ENCODE results near the gene MALSU1. TPM values are rescaled to one million over a fixed set of nuclear protein-coding genes. Genes with fewer than 3 reads are reported as not detected.

MALSU1 gene
- total RNA-seq, 1 experiment from 2014 or later: 92.1 TPM

GRCh38 chr7:23335621-23336020, 36.5 kb downstream of the MALSU1 start:
- H3K4me1 ChIP-seq (ENCODE audit: insufficient read depth, low read length, poor library complexity, severe bottlenecking): peaks cover 46% of the 10 kb centered on the region
- peak overlapping the region; percentile 49 for H3K27ac ChIP-seq (ENCODE audit: low read depth, low read length, poor library complexity, severe bottlenecking)
- H3K27me3 ChIP-seq (replicated peaks; ENCODE audit: insufficient read depth, low read depth, low read length, poor library complexity): no peaks in the 10 kb centered on the region
- TF ChIP-seq EZH2 (IDR thresholded peaks at IDR 0.05; ENCODE audit: borderline replicate concordance, low read depth, low read length, poor library complexity, severe bottlenecking) (no peak), CTCF (conservative IDR thresholded peaks at IDR 0.05; ENCODE audit: low read depth, low read length) (no peak)
- H3K4me3 ChIP-seq (ENCODE audit: low read depth, low read length, poor library complexity, severe bottlenecking): no peak overlapping the region
- ChIA-PET CTCF (no interaction called here), POLR2A (ENCODE audit: low non-redundant PET) (no interaction called here)
- DNase-seq (ENCODE audit: low spot score): peak; percentile 88
- H3K36me3 ChIP-seq (ENCODE audit: insufficient read depth, low read length, poor library complexity, severe bottlenecking): peaks cover 53% of the 10 kb centered on the region
- intact Hi-C loops (cut with micrococcal nuclease; ENCODE audit: unreplicated experiment): no loop called here
- no TSS peak for BruUV-seq (replicated peaks)
- H3K9me3 ChIP-seq (ENCODE audit: low read depth, low read length, poor library complexity, severe bottlenecking): peaks cover 10% of the 10 kb centered on the region

- POLR2A ChIA-PET (ENCODE audit: low non-redundant PET): no interaction called here
Observed at GRCh38 chr7:23336086-23336485, 36.9 kb downstream of the MALSU1 start.

DNA sequence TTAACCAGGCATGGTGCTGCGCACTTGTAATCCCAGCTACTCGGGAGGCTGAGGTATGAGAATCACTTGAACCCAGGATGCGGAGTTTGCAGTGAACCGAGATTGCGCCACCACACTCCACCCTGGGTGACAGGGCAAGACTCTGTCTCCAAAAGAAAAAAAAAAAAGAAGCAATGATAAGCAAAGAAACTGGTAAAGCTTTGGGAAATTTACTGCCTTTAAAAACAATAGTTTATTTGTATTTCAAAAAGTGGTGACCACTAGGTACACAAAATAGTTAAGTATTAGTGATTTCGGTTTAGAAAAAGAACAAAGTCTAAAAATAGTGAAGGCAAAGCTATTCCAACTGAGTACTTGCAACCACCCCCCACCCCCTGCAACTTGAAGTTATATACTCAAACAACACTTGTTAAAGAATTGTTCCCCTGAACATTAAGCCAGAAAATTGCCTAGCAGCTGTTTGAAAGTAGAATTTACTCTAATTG, 37.7 kb downstream of the MALSU1 start:
- no peak for DNase-seq (ENCODE audit: low spot score)
- Histone ChIP-seq H3K4me3 (ENCODE audit: low read depth, low read length, poor library complexity, severe bottlenecking) (no peak overlapping the region), H3K27me3 (replicated peaks; ENCODE audit: insufficient read depth, low read depth, low read length, poor library complexity) (no peaks in the 10 kb centered on the region), H3K4me1 (ENCODE audit: insufficient read depth, low read length, poor library complexity, severe bottlenecking) (peaks cover 48% of the 10 kb centered on the region), H3K9me3 (ENCODE audit: low read depth, low read length, poor library complexity, severe bottlenecking) (peaks cover 10% of the 10 kb centered on the region), H3K36me3 (ENCODE audit: insufficient read depth, low read length, poor library complexity, severe bottlenecking) (peaks cover 61% of the 10 kb centered on the region), H3K27ac (ENCODE audit: low read depth, low read length, poor library complexity, severe bottlenecking) (no peak overlapping the region)
- intact Hi-C loops (cut with micrococcal nuclease; ENCODE audit: unreplicated experiment): no loop called here
- POLR2A ChIA-PET (ENCODE audit: low non-redundant PET): no interaction called here
- CTCF ChIA-PET: interaction anchor here (0.7 kb wide), 1 partner anchor 235 kb away, joined by 8 read pairs; no protein-coding TSS in a partner anchor
- no TSS peak for BruUV-seq (replicated peaks)
- TF ChIP-seq EZH2 (IDR thresholded peaks at IDR 0.05; ENCODE audit: borderline replicate concordance, low read depth, low read length, poor library complexity, severe bottlenecking) (no peak), CTCF (conservative IDR thresholded peaks at IDR 0.05; ENCODE audit: low read depth, low read length) (no peak)

More at GRCh38 chr7:23336086-23336485, 36.9 kb downstream of the MALSU1 start:
- DNase-seq (ENCODE audit: low spot score): no peak
- peak overlapping the region; percentile 49 for H3K27ac ChIP-seq (ENCODE audit: low read depth, low read length, poor library complexity, severe bottlenecking)
- CTCF ChIA-PET: no interaction called here
- no peak overlapping the region for H3K4me3 ChIP-seq (ENCODE audit: low read depth, low read length, poor library complexity, severe bottlenecking)
- intact Hi-C loops (cut with micrococcal nuclease; ENCODE audit: unreplicated experiment): no loop called here
- peaks cover 10% of the 10 kb centered on the region for H3K9me3 ChIP-seq (ENCODE audit: low read depth, low read length, poor library complexity, severe bottlenecking)
- no peak for TF ChIP-seq CTCF (conservative IDR thresholded peaks at IDR 0.05; ENCODE audit: low read depth, low read length)
- no peak for TF ChIP-seq EZH2 (IDR thresholded peaks at IDR 0.05; ENCODE audit: borderline replicate concordance, low read depth, low read length, poor library complexity, severe bottlenecking)
- peaks cover 55% of the 10 kb centered on the region for H3K36me3 ChIP-seq (ENCODE audit: insufficient read depth, low read length, poor library complexity, severe bottlenecking)
- H3K27me3 ChIP-seq (replicated peaks; ENCODE audit: insufficient read depth, low read depth, low read length, poor library complexity): no peaks in the 10 kb centered on the region
- no TSS peak for BruUV-seq (replicated peaks)
- H3K4me1 ChIP-seq (ENCODE audit: insufficient read depth, low read length, poor library complexity, severe bottlenecking): peaks cover 46% of the 10 kb centered on the region

Data from A673 (cell line).